ENCODE data around the gene ATF5. TPM values are rescaled to one million over a fixed set of nuclear protein-coding genes. Genes with fewer than 3 reads are reported as not detected.
A peak's percentile ranks its signal among the peaks of the same experiment; 100 is the strongest.

ATF5 gene, protein sequence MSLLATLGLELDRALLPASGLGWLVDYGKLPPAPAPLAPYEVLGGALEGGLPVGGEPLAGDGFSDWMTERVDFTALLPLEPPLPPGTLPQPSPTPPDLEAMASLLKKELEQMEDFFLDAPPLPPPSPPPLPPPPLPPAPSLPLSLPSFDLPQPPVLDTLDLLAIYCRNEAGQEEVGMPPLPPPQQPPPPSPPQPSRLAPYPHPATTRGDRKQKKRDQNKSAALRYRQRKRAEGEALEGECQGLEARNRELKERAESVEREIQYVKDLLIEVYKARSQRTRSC
- 1 to 10 TPM; 1.2 to 3.1 (median 2.8) TPM for polyA plus RNA-seq

DNA sequence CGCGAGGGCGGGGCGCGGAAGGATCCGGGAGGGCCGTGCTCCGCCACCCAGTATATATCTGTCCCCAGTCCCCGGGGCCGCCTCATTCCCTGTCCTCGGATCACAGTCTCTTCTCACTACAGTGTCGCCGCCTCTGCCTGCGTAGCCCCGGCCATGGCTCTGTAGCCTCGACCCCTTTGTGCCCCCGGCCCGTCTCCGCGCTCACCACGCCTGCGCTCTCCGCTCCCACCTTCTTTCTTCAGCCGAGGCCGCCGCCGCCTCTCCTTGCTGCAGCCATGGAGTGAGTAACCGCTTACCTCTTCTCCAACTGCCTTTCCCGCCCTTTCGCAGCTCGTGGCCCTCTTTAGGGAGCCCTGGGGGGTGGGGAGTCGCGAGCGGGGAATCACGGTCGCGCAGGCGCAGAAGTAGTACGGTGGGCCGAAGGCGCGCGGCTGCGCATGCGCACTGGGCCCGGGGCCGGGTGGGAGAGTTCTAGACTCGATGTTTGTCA is at the start of gene ATF5, which contains the start of gene NUP62:
TSS of gene ATF5 (plus strand) at position 85 of the 490 bp plus-strand sequence. CDS start 1,646 bp downstream, outside the sequence.
TSS of gene NUP62 (minus strand) at position 384 of the 490 bp plus-strand sequence. CDS start 19,697 bp downstream, outside the sequence.
- Mint-ChIP-seq H3K4me1 (peaks cover 72 to 74% of the 10 kb centered on the region in 2 donors), H3K27me3 (ENCODE audit: low read depth in 3 of 3) (peaks cover 26 to 39% (median 34%) of the 10 kb centered on the region in 3 donors), H3K4me3 (peak within 1 kb of the TSS; percentile 94 to 99 (median 98)), H3K9me3 (peaks cover 0 to 2% (median 0%) of the 10 kb centered on the region in 6 donors), H3K27ac (peak within 1 kb of the TSS; percentile 95 to 98 (median 97)), H3K36me3 (peaks cover 0 to 4% (median 0%) of the 10 kb centered on the region in 3 donors)
- DNase-seq, result peak; percentile 91 to 93 (median 93)

DNA sequence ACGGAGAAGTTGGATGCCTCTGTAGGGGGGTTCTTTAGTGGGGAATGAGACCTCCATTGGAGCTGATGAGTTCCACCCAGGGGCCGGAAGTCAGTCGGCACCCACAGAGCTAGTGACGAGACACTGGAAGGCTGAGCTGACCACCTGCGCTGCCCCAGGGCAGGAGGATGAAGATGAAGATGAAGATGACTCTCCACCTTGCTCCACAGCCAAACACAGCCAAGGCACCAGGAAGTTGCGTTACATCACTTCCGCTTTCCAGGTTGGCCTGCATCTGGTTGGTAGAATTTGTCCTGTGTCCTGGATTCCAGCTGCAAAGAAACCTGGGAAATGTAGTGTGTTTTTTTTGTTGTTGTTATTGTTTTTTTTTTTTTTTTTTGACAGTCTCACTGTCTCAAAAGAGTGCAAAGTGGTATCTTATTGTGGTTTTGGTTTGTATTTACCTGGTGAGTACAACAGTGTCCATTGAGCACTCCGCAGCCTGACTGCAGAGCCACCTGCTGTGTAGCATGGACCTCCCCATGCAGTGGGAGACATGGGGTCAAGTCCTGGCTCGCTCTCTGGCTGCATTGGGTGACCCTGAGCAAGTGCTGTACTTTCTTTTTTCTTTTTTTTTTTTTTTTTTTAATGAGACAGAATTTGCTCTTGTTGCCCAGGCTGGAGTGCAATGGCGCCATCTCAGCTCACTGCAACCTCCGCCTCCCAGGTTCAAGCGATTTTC is 49.6 kb upstream of the ATF5 start:
- Mint-ChIP-seq H3K4me1 (peaks cover 23 to 29% of the 10 kb centered on the region in 2 donors), H3K4me3 (peak overlapping the region in 2 of 5 donors; percentile 25 to 50), H3K27ac (peak overlapping the region in 2 of 6 donors; percentile 30 to 53), H3K27me3 (ENCODE audit: low read depth in 3 of 3) (peaks cover 2 to 3% (median 2%) of the 10 kb centered on the region in 3 donors), H3K36me3 (peaks cover 9 to 19% (median 10%) of the 10 kb centered on the region in 3 donors), H3K9me3 (no peaks in the 10 kb centered on the region)
- DNase-seq, result no peak

DNA sequence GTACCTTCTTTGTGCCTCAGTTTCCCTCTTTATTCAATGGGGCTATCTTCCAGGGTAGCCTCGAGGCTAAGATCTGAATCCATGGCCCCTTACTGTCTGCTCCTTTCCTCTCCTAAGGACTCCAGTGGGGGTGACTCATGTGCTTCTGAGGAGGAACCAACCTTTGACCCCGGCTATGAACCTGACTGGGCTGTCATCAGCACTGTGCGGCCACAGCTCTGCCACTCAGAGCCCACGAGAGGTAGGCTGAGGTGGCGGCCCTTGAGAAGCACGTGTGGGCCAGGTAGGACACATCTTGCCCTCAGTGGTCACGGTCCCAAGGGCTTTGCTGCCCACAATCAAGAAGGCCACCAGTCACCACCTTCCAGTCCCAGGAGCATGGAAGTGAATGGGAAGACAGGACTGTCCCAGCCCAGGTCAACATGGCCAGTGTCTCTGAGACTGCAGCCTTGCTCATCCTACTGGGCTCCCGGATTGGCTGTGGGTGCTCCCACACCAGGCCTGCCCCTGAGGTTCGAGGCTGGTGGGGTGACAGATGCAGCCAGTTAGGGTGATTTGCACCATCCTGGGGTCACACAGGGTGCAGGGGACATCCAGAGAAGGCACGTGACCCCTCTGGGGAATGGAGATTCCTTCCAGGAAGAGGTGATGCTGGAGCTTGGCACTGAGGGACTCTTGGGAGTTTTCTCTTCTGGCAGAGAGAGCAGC is 48.7 kb upstream of the ATF5 start:
- peaks cover 21 to 23% of the 10 kb centered on the region in 2 donors for H3K4me1 Mint-ChIP-seq
- H3K27ac Mint-ChIP-seq, result peak overlapping the region in 2 of 6 donors; percentile 30 to 34

DNA sequence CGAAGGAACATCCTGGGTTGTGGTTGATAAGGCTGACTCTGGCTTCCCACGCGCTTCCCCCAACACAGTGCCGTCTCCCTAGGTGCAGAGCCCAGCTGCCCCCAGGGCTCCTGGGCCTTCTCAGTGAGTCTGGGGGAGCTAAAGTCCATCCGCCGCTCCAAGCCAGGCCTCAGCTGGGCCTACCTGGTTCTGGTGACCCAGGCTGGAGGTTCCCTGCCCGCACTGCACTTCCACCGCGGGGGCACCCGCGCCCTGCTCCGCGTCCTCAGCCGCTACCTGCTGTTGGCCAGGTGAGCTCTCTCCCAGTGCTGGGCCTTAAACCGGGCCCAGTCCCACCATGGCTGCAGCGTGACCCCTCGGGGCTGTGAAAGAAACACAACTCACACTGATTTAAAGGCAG is 47.8 kb upstream of the ATF5 start:
- Mint-ChIP-seq H3K36me3 (peaks cover 9 to 28% (median 15%) of the 10 kb centered on the region in 3 donors), H3K4me3 (no peak overlapping the region), H3K27me3 (ENCODE audit: low read depth in 3 of 3) (peaks cover 2% of the 10 kb centered on the region in 3 donors), H3K4me1 (peaks cover 14 to 15% of the 10 kb centered on the region in 2 donors), H3K9me3 (no peaks in the 10 kb centered on the region), H3K27ac (no peak overlapping the region)
- no peak for DNase-seq

More for the DNA sequence above, 48.7 kb upstream of the ATF5 start:
- H3K4me3 Mint-ChIP-seq, result peak overlapping the region in 2 of 5 donors; percentile 35 to 50
- peaks cover 9 to 26% (median 15%) of the 10 kb centered on the region in 3 donors for H3K36me3 Mint-ChIP-seq
- no peaks in the 10 kb centered on the region for H3K9me3 Mint-ChIP-seq
- H3K27me3 Mint-ChIP-seq (ENCODE audit: low read depth in 3 of 3), result peaks cover 2% of the 10 kb centered on the region in 3 donors
- DNase-seq, result no peak

DNA sequence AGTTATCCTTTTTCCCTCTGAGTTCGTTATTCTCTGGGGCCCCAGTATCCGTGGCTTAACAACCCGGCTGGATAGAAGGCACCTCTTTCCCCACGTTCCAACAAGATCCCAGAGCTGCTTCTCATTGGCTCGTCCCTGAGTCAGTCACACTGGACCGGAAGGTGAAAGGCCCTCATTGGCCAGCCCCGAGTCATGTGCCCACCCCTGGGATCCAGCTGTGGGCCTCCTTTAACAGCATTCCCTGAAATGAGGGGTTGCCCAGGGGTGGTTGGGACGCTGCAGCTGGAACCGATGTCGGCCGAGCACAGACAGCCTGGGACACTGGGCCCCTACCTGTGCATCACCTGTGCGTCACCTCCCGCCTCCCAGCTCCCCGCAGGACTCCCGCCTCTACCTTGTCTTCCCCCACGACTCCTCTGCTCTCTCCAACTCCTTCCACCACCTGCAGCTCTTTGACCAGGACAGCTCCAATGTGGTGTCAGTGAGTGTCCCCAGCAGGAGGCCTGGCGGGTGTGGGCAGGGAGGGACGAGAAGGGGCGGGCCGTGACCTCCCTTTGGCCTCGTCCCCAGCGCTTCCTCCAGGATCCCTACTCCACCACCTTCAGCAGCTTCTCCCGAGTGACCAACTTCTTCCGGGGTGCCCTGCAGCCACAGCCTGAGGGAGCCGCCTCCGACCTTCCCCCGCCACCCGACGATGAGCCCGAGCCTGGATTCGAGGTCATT is 47.2 kb upstream of the ATF5 start:
- no peak overlapping the region for H3K4me3 Mint-ChIP-seq
- H3K4me1 Mint-ChIP-seq, result peaks cover 14 to 15% of the 10 kb centered on the region in 2 donors
- no peaks in the 10 kb centered on the region for H3K9me3 Mint-ChIP-seq
- H3K36me3 Mint-ChIP-seq, result peaks cover 9 to 28% (median 15%) of the 10 kb centered on the region in 3 donors
- H3K27me3 Mint-ChIP-seq (ENCODE audit: low read depth in 3 of 3), result peaks cover 2% of the 10 kb centered on the region in 3 donors
- no peak for DNase-seq
- H3K27ac Mint-ChIP-seq, result peak overlapping the region in 1 of 6 donors; percentile 43

DNA sequence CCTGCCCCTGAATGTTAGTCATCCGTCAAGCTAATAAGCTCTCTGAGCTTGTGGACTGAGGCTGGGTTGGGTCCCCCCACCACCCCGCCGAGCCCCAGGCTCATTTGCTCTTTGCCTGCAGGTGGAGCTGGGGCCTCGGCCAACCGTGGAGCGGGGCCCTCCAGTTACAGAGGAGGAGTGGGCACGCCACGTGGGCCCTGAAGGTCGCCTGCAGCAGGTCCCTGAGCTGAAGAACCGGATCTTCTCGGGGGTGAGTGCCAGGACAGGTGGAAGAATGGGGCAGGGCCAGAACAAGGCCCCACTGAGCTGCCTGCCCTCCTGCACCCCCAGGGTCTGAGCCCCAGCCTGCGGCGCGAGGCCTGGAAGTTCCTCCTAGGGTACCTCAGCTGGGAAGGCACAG is 46.4 kb upstream of the ATF5 start:
- no peak overlapping the region for H3K27ac Mint-ChIP-seq
- peaks cover 2% of the 10 kb centered on the region in 3 donors for H3K27me3 Mint-ChIP-seq (ENCODE audit: low read depth in 3 of 3)
- DNase-seq, result no peak
- H3K4me1 Mint-ChIP-seq, result peaks cover 14 to 15% of the 10 kb centered on the region in 2 donors
- H3K36me3 Mint-ChIP-seq, result peaks cover 9 to 28% (median 15%) of the 10 kb centered on the region in 3 donors
- H3K4me3 Mint-ChIP-seq, result no peak overlapping the region
- no peaks in the 10 kb centered on the region for H3K9me3 Mint-ChIP-seq

DNA sequence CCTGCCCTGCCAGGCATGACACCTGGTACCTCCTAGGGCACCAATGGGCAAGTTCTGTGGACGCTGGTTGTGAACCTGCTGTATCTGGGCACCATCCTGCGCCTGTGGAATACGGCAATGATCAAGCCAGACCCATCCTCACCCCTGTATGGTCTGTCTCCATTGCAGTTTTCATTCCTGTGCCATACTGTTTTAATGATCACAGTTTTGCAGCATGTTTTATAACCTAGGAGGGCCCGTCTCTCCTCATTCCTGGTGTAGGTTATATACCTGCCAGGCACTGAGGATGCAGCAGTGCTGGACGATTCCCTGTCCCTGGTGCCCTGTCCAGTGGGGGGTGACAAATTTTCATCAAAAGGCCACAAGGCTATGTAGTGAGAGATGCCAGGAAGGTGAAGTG is 45.9 kb upstream of the ATF5 start:
- no peaks in the 10 kb centered on the region for H3K9me3 Mint-ChIP-seq
- DNase-seq, result no peak
- H3K4me1 Mint-ChIP-seq, result peaks cover 11 to 12% of the 10 kb centered on the region in 2 donors
- no peak overlapping the region for H3K4me3 Mint-ChIP-seq
- H3K27me3 Mint-ChIP-seq (ENCODE audit: low read depth in 3 of 3), result peaks cover 2% of the 10 kb centered on the region in 3 donors
- H3K36me3 Mint-ChIP-seq, result peaks cover 9 to 28% (median 15%) of the 10 kb centered on the region in 3 donors
- no peak overlapping the region for H3K27ac Mint-ChIP-seq

DNA sequence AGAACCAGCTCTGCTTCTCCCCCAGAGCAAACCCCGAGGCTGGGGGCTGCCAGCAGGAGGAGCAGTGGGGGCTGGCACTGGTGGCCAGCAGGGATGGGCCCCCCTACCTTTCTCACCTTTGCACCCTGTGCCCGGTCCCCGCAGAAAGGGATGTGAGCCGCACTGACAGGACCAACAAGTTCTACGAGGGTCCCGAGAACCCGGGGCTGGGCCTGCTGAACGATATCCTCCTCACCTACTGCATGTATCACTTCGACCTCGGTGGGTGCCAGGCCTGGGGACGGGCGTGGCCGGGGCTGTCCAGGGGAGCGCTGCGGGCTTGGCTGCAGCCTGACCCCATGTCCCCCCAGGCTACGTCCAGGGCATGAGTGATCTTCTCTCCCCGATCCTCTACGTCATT is 44.9 kb upstream of the ATF5 start:
- no peak overlapping the region for H3K4me3 Mint-ChIP-seq
- H3K4me1 Mint-ChIP-seq, result peaks cover 1 to 2% of the 10 kb centered on the region in 2 donors
- DNase-seq, result no peak
- H3K27me3 Mint-ChIP-seq (ENCODE audit: low read depth in 3 of 3), result peaks cover 0 to 2% (median 2%) of the 10 kb centered on the region in 3 donors
- no peak overlapping the region for H3K27ac Mint-ChIP-seq
- no peaks in the 10 kb centered on the region for H3K9me3 Mint-ChIP-seq
- H3K36me3 Mint-ChIP-seq, result peaks cover 9 to 25% (median 12%) of the 10 kb centered on the region in 3 donors

DNA sequence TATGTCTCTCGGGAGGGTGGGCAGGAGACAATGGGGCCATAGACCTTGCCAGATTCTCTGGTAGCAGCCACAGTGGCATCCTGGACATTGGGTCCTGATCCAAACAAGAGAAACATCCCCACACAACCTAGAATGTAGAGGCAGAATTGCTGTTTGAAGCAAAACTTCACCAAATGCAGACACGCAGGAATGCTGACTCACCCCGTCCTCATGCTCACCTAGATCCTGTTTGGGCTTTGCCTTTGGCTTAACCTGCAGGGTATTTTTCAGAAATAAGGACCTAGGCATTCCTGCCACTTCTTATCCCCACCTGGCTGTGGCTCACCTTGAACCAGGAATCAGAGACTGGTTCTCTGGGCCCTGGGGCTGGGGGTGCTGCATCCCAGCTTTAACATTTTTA is 44.2 kb upstream of the ATF5 start:
- H3K9me3 Mint-ChIP-seq, result no peaks in the 10 kb centered on the region
- no peak overlapping the region for H3K4me3 Mint-ChIP-seq
- peaks cover 0 to 2% (median 2%) of the 10 kb centered on the region in 3 donors for H3K27me3 Mint-ChIP-seq (ENCODE audit: low read depth in 3 of 3)
- peaks cover 0 to 2% of the 10 kb centered on the region in 2 donors for H3K4me1 Mint-ChIP-seq
- peaks cover 9 to 24% (median 10%) of the 10 kb centered on the region in 3 donors for H3K36me3 Mint-ChIP-seq
- no peak for DNase-seq
- H3K27ac Mint-ChIP-seq, result peak overlapping the region in 1 of 6 donors; percentile 10

DNA sequence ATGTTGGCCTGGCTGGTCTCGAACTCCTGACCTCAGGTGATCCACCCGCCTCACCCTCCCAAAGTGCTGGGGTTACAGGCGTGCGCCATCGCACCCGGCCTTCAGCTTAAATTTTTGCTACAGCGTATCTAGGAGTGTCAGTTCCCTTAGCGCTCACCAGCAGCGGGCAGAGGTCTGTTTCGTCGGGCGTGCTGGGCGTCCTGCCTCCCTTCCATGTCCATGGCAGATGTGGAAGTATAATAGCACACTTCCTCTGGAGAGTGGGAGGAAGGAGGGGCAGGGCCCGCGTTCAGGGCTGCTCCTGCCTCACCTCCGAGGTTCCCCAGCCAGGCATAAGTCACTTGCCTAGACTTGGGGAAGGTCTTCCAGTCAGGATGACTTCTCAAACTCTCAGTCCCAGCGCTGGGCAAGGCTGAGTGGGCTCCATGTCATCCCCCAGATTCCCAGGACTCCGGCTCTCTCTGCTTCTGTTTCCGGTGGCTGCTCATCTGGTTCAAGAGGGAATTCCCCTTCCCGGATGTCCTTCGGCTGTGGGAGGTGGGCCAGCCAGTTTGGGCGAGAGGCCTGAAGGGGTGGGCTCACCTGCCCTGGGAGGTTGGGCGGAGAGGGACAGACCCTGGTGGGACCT is 41.9 kb upstream of the ATF5 start:
- Mint-ChIP-seq H3K36me3 (peaks cover 8 to 20% (median 10%) of the 10 kb centered on the region in 3 donors), H3K27me3 (ENCODE audit: low read depth in 3 of 3) (peaks cover 0 to 6% (median 2%) of the 10 kb centered on the region in 3 donors), H3K4me1 (peaks cover 0 to 10% of the 10 kb centered on the region in 2 donors), H3K4me3 (no peak overlapping the region), H3K9me3 (peaks cover 0 to 2% (median 0%) of the 10 kb centered on the region in 6 donors), H3K27ac (no peak overlapping the region)
- no peak for DNase-seq

DNA sequence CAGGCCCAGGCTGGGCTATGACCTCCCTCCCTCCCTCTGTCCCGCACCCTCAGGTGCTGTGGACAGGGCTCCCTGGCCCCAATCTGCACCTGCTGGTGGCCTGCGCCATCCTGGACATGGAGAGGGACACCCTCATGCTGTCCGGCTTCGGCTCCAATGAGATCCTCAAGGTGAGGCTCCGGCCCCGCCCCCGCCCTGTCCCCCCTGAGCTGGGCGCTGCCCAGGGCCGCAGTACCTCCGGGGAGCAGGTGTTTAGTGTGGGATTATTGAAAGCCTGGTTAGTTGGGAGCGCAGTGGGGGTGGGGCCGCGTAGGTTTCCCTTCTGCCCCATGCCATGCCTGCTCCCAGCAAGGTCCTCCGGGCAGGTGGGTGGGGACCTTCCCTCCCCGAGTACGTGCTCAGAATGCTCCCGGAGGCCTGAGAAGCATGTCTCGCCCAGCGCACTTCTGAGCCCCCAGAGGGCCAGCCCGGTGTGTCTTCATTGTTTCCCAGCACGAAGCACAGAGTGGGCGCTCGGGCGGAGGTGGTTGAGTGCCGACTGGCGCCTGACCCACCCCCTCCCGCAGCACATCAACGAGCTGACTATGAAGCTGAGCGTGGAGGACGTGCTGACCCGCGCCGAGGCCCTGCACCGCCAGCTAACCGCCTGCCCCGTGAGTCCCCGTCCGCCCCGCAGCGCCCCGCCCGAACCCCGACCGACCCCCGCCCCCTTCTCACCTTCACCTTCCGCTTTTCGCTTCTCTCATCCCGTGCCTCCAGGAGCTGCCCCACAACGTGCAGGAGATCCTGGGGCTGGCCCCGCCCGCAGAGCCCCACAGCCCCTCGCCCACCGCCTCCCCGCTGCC is 41.1 kb upstream of the ATF5 start:
- no peak overlapping the region for H3K27ac Mint-ChIP-seq
- DNase-seq, result no peak
- no peak overlapping the region for H3K4me3 Mint-ChIP-seq
- H3K9me3 Mint-ChIP-seq, result peaks cover 0 to 3% (median 0%) of the 10 kb centered on the region in 6 donors
- peaks cover 5 to 16% (median 14%) of the 10 kb centered on the region in 3 donors for H3K36me3 Mint-ChIP-seq
- peaks cover 0 to 13% of the 10 kb centered on the region in 2 donors for H3K4me1 Mint-ChIP-seq
- H3K27me3 Mint-ChIP-seq (ENCODE audit: low read depth in 3 of 3), result peaks cover 0 to 7% (median 2%) of the 10 kb centered on the region in 3 donors

DNA sequence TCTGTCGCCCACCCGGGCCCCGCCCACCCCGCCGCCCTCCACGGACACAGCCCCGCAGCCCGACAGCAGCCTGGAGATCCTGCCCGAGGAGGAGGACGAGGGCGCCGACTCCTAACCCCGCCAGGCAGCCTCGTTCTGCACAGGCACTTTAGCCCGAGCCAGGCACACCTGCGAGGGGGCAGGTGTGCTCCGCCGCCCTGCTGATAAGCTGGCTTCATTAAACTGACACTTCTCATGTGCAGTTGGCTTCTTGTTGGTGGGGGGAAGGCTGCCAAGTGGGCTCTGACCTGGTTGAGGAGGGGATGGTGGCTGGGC is 40.5 kb upstream of the ATF5 start:
- Mint-ChIP-seq H3K9me3 (peaks cover 0 to 3% (median 0%) of the 10 kb centered on the region in 6 donors), H3K27ac (no peak overlapping the region), H3K4me3 (no peak overlapping the region)

More for the DNA sequence above, 40.5 kb upstream of the ATF5 start:
- Mint-ChIP-seq H3K4me1 (peaks cover 0 to 13% of the 10 kb centered on the region in 2 donors), H3K36me3 (peaks cover 1 to 12% (median 9%) of the 10 kb centered on the region in 3 donors), H3K27me3 (ENCODE audit: low read depth in 3 of 3) (peaks cover 0 to 7% (median 2%) of the 10 kb centered on the region in 3 donors)
- no peak for DNase-seq
